ENCODE measurements around the gene AGPAT4. TPM values are rescaled to one million over a fixed set of nuclear protein-coding genes. Genes with fewer than 3 reads are reported as not detected.

Gene AGPAT4
- total RNA-seq, 2 experiments from 2014 or later: 1.9 to 2.5 TPM

DNA sequence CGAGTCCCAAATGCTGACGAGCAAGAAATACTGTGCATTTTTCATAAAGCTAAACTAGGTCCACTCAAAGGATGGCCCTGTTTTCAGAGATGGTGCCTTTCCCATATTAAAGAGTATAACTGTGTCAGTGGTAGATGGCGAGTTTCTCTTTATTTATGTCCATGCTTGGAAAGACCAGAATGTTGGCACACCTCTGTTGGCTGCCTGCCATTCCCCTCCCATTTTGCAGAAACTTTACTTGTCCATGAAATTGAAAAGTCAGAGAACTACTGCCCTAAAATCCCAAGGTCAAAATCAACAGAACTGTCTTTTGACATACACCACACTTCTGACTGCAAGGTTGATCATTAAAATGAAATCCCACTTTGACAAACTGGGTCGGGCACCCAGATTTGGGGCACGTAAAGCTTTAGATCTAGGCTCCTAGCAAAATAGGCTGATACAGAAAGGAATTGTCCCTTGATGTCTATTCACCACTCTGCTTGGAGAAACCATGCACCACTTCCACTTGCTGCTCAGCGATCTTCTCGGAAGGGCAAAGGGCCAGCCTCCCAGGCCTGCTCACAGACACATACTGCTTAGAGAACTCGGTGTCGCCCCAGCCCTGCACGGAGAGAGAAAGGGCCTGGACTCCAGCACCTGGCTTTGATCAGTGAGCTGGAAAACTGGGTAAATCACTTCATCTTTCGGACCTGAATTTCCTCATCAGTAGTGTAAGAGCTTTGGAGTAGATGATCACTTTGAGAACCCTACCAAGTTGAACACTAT is 130.0 kb downstream of the AGPAT4 start:
- Mint-ChIP-seq H3K4me1 (no peaks in the 10 kb centered on the region), H3K27ac (no peak overlapping the region), H3K9me3 (no peaks in the 10 kb centered on the region), H3K27me3 (no peaks in the 10 kb centered on the region), H3K4me3 (no peak overlapping the region), H3K36me3 (peaks cover 5% of the 10 kb centered on the region)
- no peak for DNase-seq

DNA sequence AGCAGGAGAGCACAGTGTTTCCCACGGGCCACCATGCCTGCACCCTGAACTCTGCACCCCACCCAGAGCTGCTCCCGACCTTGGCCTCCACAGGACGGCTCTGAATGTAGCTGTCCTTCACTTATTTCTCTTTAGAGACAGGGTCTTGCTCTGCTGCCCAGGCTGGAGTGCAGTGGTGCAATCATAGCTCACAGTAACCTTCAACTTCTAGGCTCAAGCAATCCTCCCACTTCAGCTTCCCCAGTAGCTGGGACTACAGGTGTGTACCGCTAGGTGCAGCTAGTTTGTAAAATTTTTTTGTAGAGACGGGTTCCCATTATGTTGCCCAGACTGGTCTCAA is 130.9 kb downstream of the AGPAT4 start:
- Mint-ChIP-seq H3K9me3 (no peaks in the 10 kb centered on the region), H3K4me3 (no peak overlapping the region), H3K4me1 (no peaks in the 10 kb centered on the region), H3K36me3 (peaks cover 5% of the 10 kb centered on the region), H3K27ac (no peak overlapping the region), H3K27me3 (no peaks in the 10 kb centered on the region)
- no peak for DNase-seq

DNA sequence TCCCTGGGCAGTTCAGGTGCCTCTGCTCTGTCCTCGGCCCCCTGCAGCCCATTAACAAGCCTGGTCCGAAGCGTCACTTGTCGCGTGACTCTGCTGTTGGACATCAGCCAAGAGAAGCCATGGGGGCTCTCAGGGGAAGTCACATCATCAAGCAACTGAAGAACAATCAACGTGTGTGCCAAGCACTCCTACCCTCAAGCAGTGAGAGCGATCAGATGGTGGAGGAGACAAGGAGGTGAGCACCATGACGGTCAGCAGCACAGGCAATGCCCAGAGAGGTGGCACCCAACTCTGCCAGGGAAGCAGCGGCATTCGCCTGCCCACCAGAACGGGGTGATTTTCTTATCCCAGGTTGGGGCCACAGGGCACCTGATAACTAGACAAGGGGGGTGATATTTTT is 132.7 kb downstream of the AGPAT4 start:
- Mint-ChIP-seq H3K9me3 (no peaks in the 10 kb centered on the region), H3K4me3 (no peak overlapping the region), H3K27me3 (no peaks in the 10 kb centered on the region), H3K27ac (no peak overlapping the region), H3K4me1 (no peaks in the 10 kb centered on the region), H3K36me3 (peaks cover 5% of the 10 kb centered on the region)
- DNase-seq: no peak

DNA sequence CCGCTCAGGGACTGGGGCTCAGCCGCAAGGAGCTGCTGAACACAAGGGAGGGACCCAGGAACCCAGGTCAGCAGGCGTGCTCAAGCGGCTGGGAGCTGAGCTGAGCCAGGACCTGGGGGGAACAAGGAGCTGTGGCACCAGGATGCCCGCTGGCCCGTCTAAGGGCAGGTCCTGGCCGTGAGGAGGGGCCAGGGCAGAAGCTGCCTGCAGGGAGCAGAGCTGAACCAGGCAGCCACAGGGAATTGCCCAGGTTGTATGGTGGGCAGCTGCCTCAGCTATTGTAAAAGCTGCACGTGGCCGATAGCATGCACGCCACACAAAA is 133.3 kb downstream of the AGPAT4 start:
- Mint-ChIP-seq H3K9me3 (no peaks in the 10 kb centered on the region), H3K27me3 (no peaks in the 10 kb centered on the region), H3K4me3 (no peak overlapping the region), H3K4me1 (no peaks in the 10 kb centered on the region), H3K36me3 (peaks cover 5% of the 10 kb centered on the region), H3K27ac (no peak overlapping the region)
- no peak for DNase-seq

DNA sequence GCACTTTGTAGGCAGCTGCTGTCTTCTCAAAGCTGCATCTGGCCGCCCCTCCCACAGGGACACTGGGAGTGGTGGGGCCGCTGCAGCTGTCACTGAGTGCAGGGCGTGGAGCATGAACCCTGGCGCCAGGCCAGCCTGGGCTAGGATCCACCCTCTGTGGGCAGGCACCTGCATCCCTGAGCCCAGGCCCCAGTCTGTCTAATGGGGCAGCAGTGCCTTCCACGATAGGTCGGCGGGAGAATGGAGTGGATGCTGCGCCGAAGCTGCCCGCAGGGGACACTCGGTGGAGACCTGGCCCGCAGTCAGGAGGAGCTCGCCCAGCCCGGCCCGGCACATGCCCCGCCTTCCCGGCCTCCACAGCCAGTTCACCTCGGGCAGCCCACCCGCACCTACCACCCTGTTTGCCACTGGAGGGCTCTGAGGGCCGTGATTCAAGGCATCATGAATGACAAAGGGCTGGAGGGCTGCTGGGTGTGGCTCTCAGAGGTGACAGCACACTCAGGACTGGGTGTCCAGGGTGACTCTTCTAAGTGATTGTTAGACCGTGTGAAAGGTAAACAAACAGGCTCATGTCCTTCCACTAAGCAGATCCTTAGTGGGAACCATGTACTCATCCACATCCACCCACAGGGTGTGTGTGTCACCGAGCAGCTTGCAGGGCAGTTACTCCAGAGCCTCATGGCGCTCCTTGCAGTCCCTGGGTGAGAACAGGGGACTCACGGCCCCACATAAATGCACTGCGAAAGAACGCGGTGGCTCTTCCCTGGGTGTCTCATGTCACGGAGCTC is 133.9 kb downstream of the AGPAT4 start:
- H3K36me3 Mint-ChIP-seq: peaks cover 5% of the 10 kb centered on the region
- no peak overlapping the region for H3K4me3 Mint-ChIP-seq
- H3K9me3 Mint-ChIP-seq: no peaks in the 10 kb centered on the region
- H3K27ac Mint-ChIP-seq: no peak overlapping the region
- H3K27me3 Mint-ChIP-seq: no peaks in the 10 kb centered on the region
- no peak for DNase-seq
- H3K4me1 Mint-ChIP-seq: no peaks in the 10 kb centered on the region

DNA sequence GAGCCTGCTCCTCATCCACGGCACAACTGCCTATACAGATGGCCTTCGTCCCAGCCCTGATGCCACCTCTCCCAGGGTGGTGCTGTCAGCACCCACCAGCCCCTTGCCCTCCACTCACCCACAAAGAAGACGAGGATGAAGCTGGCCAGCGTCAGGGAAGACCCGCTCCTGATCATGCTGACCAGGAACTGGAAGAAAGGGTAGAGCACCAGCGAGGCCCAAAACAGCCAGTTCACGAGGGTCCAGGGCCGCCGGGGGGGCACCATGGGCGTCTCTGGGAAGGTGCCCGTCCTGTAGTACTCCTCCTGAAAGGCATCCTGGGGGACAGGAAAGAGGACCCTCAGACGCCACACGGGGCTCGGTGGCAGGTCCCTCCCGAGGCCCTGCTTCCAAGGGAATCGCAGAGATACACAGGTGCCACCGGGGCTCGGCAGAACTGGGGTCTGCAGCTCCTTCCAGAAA is 134.5 kb downstream of the AGPAT4 start:
- no peaks in the 10 kb centered on the region for H3K4me1 Mint-ChIP-seq
- no peak for DNase-seq
- peaks cover 5% of the 10 kb centered on the region for H3K36me3 Mint-ChIP-seq
- no peak overlapping the region for H3K27ac Mint-ChIP-seq
- H3K4me3 Mint-ChIP-seq: no peak overlapping the region
- H3K9me3 Mint-ChIP-seq: no peaks in the 10 kb centered on the region
- no peaks in the 10 kb centered on the region for H3K27me3 Mint-ChIP-seq

DNA sequence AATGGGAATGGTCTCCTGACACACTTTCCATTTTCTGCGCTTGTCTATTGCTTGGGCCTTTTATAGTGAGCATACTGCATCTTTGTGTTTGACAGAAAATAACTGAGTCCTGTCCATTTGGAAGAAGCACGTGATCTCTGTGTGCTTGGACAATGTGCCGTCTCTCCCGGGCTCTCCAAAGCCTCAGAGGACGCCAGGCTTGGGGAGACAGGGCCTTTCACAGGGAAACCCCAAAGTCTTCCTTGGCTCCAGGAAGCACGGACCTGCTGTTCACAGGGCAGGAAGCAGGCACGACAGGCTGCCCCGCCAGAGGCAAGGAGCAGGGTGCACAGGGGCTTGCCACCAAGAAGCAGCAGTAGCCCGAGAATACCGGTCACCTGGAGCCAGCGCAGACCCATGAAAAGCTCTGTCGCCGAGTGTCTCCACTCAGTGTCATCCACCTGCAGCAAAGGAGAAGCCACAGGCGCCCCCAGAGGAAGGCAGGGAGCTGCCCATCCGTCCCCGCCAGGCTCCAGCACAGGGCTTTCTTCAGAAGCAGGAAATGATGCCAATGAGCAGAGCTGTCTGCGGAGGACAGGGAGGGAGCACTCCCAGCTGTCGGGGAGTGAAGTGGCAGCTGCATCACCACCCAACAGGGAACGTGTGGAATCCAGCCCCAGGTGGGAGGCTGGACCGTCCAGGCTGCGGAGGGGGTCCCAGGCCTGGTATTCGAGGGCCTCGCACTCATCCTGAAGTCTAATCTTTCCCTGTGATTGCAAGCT is 135.1 kb downstream of the AGPAT4 start:
- Mint-ChIP-seq H3K27me3 (no peaks in the 10 kb centered on the region), H3K4me1 (no peaks in the 10 kb centered on the region), H3K4me3 (no peak overlapping the region), H3K36me3 (peaks cover 5% of the 10 kb centered on the region), H3K27ac (no peak overlapping the region), H3K9me3 (no peaks in the 10 kb centered on the region)
- no peak for DNase-seq

DNA sequence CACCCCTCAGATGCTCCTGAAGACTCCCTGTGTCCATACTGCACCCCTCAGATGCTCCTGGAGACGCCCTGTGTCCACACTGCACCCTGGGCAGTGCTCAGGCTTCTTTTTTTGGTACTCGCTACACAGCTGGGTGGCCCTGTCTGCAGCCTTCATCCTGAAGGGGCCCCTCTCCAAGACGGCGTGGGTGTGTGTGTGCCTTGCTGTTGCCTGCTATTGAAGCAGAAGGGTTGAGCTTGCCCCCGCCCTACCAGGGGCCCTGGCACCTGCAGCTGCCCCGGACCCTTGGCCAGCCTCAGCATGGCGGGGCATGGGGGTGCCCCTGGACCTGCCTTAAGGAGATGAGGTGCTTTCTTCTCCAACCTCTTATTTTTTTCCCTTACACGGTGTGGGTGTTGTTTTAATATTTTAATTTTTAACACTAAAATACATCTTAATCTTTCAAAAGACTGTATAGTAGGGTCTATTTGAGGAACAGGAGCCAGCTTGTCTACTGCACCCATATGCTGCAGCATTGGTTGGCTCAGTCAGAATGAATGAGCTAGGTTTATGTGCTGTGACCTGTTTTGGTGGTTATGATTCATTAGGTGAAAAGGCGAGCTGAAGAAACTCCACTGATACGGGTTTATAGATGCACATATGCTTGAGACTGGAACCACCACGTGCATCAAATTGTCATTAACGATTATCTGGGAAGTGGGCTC is 135.9 kb downstream of the AGPAT4 start:
- no peak for DNase-seq
- Mint-ChIP-seq H3K4me1 (no peaks in the 10 kb centered on the region), H3K9me3 (no peaks in the 10 kb centered on the region), H3K27me3 (no peaks in the 10 kb centered on the region), H3K4me3 (no peak overlapping the region), H3K27ac (no peak overlapping the region), H3K36me3 (peaks cover 5% of the 10 kb centered on the region)

DNA sequence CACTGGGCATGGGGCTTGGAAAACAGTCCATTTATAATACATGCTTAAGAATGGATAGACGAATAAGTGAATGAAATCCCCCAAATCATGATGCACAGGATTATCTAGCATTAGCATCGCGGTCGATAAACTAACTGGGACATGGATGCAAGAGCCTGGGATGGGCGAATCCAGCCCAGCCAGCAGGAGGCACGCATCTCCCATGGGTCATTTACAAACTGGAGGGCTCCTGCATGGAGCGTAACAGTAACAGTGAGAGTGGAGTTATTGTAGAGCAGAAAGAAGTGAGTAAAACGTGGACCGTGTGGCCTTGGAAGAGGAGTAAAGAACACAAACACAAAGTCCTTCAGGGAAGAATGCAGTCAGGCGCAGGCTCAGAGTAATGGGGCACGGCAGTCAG is 136.5 kb downstream of the AGPAT4 start:
- H3K4me3 Mint-ChIP-seq: no peak overlapping the region
- DNase-seq: no peak

DNA sequence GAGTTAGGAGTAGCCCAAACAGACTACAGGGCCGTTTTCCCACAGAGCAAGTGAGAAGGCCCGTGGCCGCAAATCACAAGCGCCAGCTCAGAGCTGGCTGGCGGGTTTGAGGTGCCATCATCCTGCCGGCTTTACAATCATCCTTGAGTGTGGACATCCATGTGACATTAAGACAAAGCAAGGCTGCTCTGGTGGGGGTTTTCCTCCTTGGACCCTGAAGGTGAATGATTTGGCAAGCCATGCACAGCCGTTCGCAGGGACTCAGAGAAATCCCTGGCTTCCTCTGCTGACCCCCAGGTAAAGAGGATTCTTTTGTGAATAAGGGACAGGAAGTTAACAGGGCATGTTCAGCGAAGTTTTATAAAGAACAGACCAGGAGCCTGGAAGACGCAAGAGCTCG is 137.2 kb downstream of the AGPAT4 start:
- DNase-seq: no peak
- Mint-ChIP-seq H3K9me3 (no peaks in the 10 kb centered on the region), H3K4me3 (no peak overlapping the region), H3K27me3 (no peaks in the 10 kb centered on the region), H3K27ac (no peak overlapping the region), H3K4me1 (no peaks in the 10 kb centered on the region), H3K36me3 (no peaks in the 10 kb centered on the region)

More for the DNA sequence above, 136.5 kb downstream of the AGPAT4 start:
- no peaks in the 10 kb centered on the region for H3K27me3 Mint-ChIP-seq
- H3K27ac Mint-ChIP-seq: no peak overlapping the region
- no peaks in the 10 kb centered on the region for H3K9me3 Mint-ChIP-seq
- no peaks in the 10 kb centered on the region for H3K4me1 Mint-ChIP-seq
- H3K36me3 Mint-ChIP-seq: peaks cover 4% of the 10 kb centered on the region

DNA sequence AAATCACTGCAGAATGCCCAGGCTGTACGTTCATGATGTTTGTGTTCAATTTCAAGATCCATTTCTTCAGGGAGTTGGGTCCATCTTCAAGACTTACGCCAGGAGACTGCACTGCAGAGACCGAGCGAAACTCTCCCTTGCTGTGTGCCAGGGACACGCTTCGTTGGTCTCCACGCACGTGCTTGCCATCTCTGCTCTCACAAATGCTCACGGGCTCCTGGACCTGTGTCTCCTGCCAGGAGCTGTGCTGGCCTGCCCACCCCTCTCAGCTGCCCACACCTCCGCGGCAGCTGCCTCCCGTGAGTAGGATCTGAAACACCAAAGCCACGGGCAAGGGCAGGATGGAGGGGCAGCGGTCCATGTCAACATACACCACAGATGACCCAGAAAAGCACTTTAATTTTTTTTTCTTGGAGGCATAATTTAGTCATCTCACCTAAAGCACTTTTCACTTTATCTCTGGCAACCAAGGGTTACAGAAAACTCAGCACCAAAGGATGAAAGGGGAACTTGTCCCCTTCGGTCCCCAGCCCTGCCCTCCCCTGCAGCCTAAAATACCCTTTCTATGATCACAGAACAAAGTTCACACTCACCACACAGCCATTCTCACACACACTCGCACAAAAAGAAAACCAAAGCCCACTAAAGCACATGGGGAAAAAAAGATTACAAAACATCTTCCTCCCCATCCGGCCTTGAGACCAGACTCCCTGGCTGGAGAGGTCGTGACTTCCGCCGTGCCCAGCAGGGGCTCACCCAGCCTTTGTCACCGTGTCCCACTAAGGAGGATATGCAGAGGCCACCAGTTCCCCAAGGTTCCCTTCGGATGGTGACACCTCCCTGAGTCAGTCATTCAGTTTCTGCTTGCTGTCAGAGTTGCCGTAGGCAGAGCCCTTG is 137.9 kb downstream of the AGPAT4 start:
- H3K27me3 Mint-ChIP-seq: no peaks in the 10 kb centered on the region
- no peak overlapping the region for H3K4me3 Mint-ChIP-seq
- no peaks in the 10 kb centered on the region for H3K4me1 Mint-ChIP-seq
- H3K36me3 Mint-ChIP-seq: no peaks in the 10 kb centered on the region
- no peak overlapping the region for H3K27ac Mint-ChIP-seq
- DNase-seq: no peak
- H3K9me3 Mint-ChIP-seq: no peaks in the 10 kb centered on the region

DNA sequence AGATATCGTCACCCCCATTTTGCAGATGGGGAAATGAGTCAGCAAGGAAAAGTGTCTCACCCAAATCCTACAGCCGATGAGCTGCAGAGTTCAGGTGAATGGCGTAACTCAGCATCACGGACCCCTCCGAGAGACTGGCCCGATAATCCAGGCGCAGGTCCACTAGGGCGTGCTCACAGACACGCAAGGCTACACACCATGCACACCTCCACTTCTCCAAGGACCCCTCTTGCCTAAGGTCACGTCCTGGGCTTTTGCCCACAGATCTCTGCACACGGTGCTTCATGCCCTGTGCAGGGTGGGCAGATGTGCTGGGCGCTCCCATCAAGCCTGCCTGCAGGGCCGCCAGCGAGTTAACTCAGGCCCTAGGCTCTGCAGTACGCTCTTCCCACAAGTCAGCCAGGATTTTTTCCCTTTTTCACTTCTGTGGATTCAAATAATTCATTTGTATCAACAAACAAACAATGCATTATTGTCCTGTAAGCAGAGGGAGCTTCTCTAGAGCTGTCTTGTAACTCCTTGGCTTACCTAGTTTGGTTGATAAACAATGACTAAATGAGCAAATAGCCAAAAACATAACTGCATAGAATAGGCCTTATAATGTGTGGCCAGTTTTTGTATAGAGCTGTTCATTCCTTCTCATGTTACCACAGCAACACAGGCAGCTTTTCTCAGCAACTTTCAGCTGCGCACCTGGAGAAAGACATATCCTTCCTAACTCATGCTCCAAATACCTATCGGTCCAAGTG is 139.1 kb downstream of the AGPAT4 start:
- Mint-ChIP-seq H3K36me3 (peaks cover 3% of the 10 kb centered on the region), H3K27ac (no peak overlapping the region), H3K4me3 (no peak overlapping the region), H3K27me3 (no peaks in the 10 kb centered on the region), H3K4me1 (no peaks in the 10 kb centered on the region), H3K9me3 (no peaks in the 10 kb centered on the region)
- no peak for DNase-seq

DNA sequence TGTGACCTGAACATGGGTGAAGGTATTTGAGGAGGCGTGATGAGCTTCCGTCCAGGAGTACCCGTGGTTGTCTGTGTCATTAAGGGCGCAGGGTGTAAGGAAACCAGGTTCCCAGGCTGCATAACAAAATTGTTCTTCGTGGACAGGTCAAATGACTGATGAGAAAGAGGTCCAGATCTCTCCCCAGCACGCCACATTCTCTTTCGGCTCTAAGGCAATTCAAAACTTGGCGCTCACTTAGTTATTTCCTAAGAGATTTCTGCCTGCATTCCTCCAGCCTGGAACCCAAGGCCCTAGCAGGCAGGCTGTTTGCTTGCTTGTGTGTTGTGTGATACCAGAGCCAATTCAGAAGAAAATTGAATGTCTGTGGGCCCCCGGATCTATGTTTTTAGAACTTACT is 139.9 kb downstream of the AGPAT4 start:
- DNase-seq: no peak
- peaks cover 2% of the 10 kb centered on the region for H3K4me1 Mint-ChIP-seq
- H3K4me3 Mint-ChIP-seq: no peak overlapping the region
- H3K27ac Mint-ChIP-seq: no peak overlapping the region
- H3K36me3 Mint-ChIP-seq: peaks cover 8% of the 10 kb centered on the region
- no peaks in the 10 kb centered on the region for H3K27me3 Mint-ChIP-seq
- H3K9me3 Mint-ChIP-seq: no peaks in the 10 kb centered on the region

DNA sequence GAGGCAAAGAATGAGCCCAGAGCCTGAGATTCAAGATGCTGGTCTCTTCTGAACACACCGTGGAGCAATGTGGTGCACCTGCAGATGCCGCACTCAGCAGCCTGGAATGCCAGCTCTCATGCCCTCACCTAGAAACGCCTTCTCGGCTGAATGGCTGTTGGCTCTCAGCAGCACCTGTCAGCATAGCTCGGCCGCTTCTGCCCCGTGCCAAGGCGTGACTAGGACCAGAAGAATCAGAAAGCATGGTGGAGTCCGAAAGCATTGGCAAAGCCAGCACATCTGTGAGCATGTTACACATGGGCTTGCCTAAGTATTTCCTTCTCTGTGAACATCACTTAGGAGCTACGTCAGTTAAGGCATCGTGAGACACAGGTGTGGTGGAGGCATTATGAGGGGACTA is 141.5 kb downstream of the AGPAT4 start:
- no peak overlapping the region for H3K4me3 Mint-ChIP-seq
- no peak for DNase-seq
- peaks cover 17% of the 10 kb centered on the region for H3K36me3 Mint-ChIP-seq
- no peaks in the 10 kb centered on the region for H3K27me3 Mint-ChIP-seq
- H3K4me1 Mint-ChIP-seq: peaks cover 12% of the 10 kb centered on the region
- H3K9me3 Mint-ChIP-seq: no peaks in the 10 kb centered on the region
- no peak overlapping the region for H3K27ac Mint-ChIP-seq
